Effector CD8-positive, alpha-beta T cell (primary cell): ENCODE data around the gene RPL13A.
"Not testable (repeated sequence)": the region's sequence is repeated elsewhere in the genome, so short reads cannot be mapped to it uniquely, and the experiment has no call there.

Source experiments
- DNase-seq: peaks from one replicate; lab custom pipeline; 2025; lab: John Stamatoyannopoulos, UW

Gene RPL13A

DNA sequence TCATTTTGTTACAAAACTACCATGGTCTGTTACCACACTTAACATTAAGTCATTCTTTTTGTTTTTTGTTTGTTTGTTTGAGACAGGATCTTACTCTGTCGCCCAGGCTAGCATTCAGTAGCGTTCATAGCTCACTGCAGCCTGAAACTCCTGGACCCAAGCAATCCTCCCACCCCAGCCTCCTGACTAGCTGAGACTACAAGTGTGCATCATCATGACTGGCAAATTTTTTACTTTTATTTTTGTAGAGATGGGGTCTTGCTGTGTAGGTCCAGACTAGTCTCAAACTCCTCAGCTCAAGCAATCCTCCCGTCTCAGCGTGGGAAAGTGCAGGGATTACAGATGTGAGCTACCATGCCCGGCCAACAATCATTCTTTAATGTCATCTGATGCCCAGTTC is 31.1 kb upstream of the RPL13A start:
- DNase-seq: no peak

DNA sequence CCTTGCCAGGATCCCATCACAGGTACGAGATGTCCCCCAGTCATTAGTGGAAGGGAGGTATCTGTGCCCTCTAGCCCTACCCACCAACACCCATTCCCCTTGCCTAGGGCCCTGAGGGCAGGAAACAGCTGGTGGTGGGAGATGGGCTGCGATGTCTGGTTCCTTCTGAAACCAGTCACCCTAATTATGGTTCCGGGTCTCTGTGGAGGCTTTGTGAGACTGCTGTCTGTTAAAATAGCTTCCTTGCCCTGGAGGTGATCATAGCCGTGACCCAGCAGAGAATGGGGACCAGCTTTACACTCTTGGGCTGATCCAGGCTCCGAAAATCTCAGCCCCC is 28.9 kb upstream of the RPL13A start:
- no peak for DNase-seq

DNA sequence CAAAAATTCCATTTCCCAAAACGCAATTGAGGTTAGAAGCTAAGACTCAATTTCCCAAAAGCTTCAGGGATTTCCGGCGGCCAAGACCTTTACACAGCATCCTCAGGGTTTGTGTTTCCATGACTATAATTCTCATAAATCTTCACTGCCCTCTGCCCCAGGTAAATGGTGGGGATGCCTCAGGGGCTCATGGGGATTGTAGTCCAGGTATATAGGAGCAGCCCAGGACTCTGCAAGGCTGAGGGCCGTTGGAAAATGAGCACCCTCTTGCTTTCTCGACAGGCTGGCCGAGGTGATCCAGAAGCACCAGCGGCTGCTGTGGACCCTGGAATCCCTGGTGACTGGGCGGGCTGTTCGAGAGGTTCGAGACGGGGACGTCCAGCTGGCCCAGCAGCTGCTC is 28.0 kb upstream of the RPL13A start:
- DNase-seq: no peak

GRCh38 chr19:49461130-49461529 is 26.3 kb upstream of the RPL13A start:
- DNase-seq: not testable (repeated sequence)

DNA sequence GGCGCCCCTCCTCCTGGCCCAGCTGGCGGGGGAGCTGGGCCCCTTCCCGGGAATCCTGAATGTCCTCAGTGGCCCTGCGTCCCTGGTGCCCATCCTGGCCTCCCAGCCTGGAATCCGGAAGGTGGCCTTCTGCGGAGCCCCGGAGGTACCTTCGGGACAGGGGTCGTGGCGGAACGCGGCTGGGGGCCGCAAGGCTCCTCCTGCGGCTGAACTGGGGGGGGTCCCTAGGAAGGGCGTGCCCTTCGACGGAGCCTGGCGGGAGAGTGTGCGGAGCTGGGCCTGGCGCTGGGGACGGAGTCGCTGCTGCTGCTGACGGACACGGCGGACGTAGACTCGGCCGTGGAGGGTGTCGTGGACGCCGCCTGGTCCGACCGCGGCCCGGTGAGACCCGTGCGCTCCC is 25.8 kb upstream of the RPL13A start:
- DNase-seq: no peak

GRCh38 chr19:49462492-49462891 is 24.9 kb upstream of the RPL13A start:
- DNase-seq: no peak

DNA sequence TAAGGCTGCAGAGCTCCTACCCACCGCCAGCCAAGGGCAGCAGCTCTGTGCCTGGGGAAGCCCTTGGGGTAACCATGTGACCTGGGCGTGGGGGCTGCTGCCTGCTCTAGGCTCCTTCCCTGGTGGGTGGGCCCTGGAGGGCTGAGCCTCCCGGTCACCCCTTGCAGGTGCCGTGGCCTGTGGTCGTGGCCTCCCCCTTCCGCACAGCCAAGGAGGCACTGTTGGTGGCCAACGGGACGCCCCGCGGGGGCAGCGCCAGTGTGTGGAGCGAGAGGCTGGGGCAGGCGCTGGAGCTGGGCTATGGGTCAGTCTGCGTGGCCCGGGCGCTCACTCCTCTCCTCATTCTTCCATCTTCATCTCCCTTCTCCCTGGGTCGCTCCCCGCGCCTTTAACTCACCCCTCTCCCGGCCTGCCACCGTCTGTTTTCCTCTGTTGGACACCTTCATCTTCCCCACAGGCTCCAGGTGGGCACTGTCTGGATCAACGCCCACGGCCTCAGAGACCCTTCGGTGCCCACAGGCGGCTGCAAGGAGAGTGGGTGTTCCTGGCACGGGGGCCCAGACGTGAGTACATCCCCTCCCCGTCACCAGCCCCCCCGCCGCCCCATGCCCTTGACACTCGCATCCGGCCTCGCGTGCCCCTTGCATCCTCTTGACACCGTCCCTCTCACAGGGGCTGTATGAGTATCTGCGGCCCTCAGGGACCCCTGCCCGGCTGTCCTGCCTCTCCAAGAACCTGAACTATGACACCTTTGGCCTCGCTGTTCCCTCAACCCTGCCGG is 23.3 kb upstream of the RPL13A start:
- no peak for DNase-seq

GRCh38 chr19:49465371-49465770 is 22.0 kb upstream of the RPL13A start:
- DNase-seq: no peak

DNA sequence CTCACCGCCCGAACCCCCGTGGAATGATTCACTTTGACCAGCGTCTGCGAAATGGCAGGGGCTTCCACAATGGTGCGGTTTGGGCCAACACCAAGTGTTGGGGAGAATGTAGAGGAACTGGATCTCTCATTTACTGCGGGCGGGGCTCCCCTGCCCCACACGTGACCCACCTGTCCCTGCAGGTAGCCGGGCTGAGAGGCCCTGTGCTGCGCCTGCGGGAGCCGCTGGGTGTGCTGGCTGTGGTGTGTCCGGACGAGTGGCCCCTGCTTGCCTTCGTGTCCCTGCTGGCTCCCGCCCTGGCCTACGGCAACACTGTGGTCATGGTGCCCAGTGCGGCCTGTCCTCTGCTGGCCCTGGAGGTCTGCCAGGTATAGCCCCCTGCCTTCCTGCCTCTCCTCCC is 19.2 kb upstream of the RPL13A start:
- DNase-seq: no peak

DNA sequence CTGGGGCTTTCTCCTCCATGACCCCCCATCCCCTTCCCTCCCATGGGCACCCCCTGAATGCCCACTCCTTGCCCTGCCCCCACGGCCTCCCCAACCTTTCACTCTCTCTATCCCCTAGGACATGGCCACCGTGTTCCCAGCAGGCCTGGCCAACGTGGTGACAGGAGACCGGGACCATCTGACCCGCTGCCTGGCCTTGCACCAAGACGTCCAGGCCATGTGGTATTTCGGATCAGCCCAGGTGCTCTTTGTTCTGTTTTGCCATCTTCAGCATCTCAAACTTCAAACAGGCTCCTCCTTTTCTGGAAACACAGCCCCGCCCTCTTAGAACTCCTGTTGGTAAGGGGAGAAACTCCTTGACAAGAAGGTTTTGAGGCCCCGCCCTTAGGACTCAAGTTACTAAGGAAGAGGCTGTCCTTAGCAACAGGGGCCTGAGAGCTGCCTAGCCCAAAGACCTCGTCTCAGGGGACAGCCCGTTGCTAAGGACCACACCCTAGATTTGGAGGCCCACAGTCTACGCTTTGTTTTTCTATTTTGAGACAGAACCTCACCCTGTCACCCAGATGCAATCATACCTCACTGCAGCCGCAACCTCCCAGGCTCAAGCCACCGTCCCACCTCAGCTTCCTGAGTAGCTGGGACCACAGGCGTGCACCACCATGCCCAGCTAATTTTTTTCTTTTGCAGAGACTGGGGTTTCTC is 18.5 kb upstream of the RPL13A start:
- peak; percentile 71 for DNase-seq

DNA sequence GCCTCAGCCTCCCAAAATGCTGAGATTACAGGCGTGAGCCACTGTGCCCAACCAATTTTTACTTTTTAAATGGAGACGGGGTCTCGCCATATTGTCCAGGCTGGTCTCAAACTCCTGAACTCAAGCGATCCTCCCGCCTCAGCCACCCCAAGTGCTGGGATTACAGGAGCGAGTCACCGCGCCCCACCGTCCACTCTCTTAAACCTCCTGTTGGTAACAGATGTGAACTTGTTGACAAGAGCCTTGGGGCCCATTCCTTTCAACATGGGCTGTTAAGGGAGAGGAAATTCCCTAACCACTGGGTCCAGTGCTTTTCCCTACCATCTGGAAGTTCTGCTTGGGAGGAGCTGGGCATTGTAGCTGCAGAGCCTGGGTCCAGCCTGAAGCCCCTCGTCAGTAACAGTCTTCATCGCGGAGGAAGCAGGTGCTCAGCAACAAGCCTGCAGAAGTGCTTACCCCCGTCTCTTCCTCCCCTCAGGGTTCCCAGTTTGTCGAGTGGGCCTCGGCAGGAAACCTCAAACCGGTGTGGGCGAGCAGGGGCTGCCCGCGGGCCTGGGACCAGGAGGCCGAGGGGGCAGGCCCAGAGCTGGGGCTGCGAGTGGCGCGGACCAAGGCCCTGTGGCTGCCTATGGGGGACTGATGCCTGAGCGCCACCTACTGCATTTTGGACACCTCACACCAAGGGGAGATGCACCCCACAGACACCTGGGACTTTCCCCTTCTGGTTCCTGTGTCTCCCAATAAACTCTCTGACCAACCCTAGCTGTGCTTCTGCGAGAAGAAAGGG is 17.4 kb upstream of the RPL13A start:
- DNase-seq: peak; percentile 31

GRCh38 chr19:49470615-49470978 is 16.8 kb upstream of the RPL13A start:
- no peak for DNase-seq

- DNase-seq: no peak
These were observed 14.5 kb upstream of the RPL13A start for GRCh38 chr19:49472936-49473335.

- DNase-seq: not testable (repeated sequence)
These were observed 13.9 kb upstream of the RPL13A start for GRCh38 chr19:49473501-49473867.

GRCh38 chr19:49473868-49474541 is 13.4 kb upstream of the RPL13A start, which contains the start of gene FLT3LG:
Gene FLT3LG (plus strand): TSS chr19:49474215. CDS start chr19:49474640, 425 bp downstream.
- peak; percentile 88 for DNase-seq

- DNase-seq: no peak
These were observed 12.9 kb upstream of the RPL13A start for GRCh38 chr19:49474542-49474924.

GRCh38 chr19:49475191-49475917 is 12.1 kb upstream of the RPL13A start:
- no peak for DNase-seq

DNA sequence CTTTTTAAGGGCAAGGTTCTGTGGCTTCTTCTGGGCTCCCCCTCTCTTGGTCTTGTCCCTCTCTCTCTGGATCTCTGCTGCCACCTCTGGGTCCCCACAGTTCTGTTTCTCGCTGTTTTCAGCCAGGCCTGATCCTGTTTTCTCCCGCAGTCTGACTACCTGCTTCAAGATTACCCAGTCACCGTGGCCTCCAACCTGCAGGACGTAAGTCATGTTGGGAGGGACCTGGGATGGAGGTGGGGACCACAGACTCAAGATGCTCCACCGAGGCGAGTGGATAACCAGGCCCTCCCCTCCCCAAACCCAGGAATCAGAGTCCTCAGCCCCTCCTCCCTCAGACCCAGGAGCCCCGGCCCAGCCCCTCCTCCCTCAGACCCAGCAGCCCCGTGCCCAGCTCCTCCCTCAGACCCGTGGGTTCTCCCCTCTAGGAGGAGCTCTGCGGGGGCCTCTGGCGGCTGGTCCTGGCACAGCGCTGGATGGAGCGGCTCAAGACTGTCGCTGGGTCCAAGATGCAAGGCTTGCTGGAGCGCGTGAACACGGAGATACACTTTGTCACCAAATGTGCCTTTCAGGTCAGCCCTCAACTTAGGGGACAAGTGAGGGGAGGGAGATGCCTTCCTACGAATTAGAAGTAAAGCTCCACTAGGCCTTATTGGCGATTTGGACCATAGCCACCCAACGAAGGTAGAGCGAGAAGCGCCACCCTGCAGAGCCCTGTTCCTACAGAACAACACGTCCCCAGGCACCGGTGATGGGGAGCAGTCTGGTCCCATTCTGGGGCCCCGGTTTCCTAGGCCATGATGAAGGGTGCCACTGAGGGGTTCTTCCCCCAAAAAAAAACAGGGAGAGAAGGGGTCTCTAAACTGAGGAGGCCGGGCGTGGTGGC is 11.2 kb upstream of the RPL13A start:
- DNase-seq: peak; percentile 46

GRCh38 chr19:49479975-49480628 is 7.3 kb upstream of the RPL13A start:
- no peak for DNase-seq
